Ascending aorta (tissue), 2 donors: Measurements from ENCODE around the gene HYKK. TPM values are rescaled to one million over a fixed set of nuclear protein-coding genes. Genes with fewer than 3 reads are reported as not detected.
"Not testable (repeated sequence)": the region's sequence is repeated elsewhere in the genome, so short reads cannot be mapped to it uniquely, and the experiment has no call there.

ENCODE experiments used
- DNase-seq, 2 donors: peaks; one replicate each; pipeline ENCODE4 v3.0.0-alpha.2; 2019; ENCODE audit warnings: low spot score in 2 of 2
- H3K27ac ChIP-seq, 2 donors: fragments of 200-600 bp; sonication (generic); one replicate each; pipeline ENCODE4 v1.5.1; 2016 to 2017; ENCODE audit warnings: mild to moderate bottlenecking in 1 of 2
- H3K27me3 ChIP-seq: fragments of 200-600 bp; sonication (generic); one replicate; pipeline ENCODE4 v1.5.1; 2017
- H3K36me3 ChIP-seq, 2 donors: fragments of 200-600 bp; sonication (generic); one replicate each; pipeline ENCODE4 v1.5.1; 2016
- H3K4me1 ChIP-seq, 2 donors: fragments of 200-600 bp; sonication (generic); one replicate each; pipeline ENCODE4 v1.5.1; 2016 to 2017; ENCODE audit warnings: mild to moderate bottlenecking in 1 of 2
- H3K4me3 ChIP-seq, 2 donors: fragments of 200-600 bp; sonication (generic); one replicate each; pipeline ENCODE4 v1.5.1; 2016 to 2017; ENCODE audit warnings: mild to moderate bottlenecking in 1 of 2
- H3K9me3 ChIP-seq, 2 donors: fragments of 200-600 bp; sonication (generic); one replicate each; pipeline ENCODE4 v1.5.1; 2016
- CTCF ChIP-seq, 3 experiments: fragments of 200-600 bp in 2 of 3; fragments of 450-650 bp in 1 of 3; sonication (generic) in 2 of 3; IDR thresholded peaks; one replicate each; pipeline ENCODE4 v1.5.1; 2016 to 2019; ENCODE audit warnings: antibody characterized with exemption in 3 of 3, mild to moderate bottlenecking in 1 of 3, moderate library complexity in 1 of 3
- intact Hi-C: fragments of 100-400 bp; cut with DNase I; formaldehyde crosslinking; loops from one replicate; pipeline ENCODE4 v1.15.1; 2023
- total RNA-seq: library from RNA; depleted of rRNA; stranded (reverse); fragments of >200 nt; gene quantifications from one replicate; pipeline ENCODE4 v1.1.0, GENCODE V29; 2016

HYKK gene
- total RNA-seq, 1 donor from 2014 or later, result 9.0 TPM

- no peak for TF ChIP-seq CTCF (IDR thresholded peaks at IDR 0.05)
- intact Hi-C loops, result loop anchor here (5.0 kb wide), 1 partner anchor 361 kb away; the partner anchor contains the start of gene IDH3A
- no peak for DNase-seq
- Histone ChIP-seq H3K36me3 (no peaks in the 10 kb centered on the region), H3K9me3 (no peaks in the 10 kb centered on the region), H3K4me3 (peak overlapping the region; percentile 61 to 76), H3K27me3 (no peaks in the 10 kb centered on the region), H3K4me1 (peaks cover 0 to 4% of the 10 kb centered on the region in 2 donors), H3K27ac (no peak overlapping the region)
Observed at GRCh38 chr15:78508272-78508671, 895 bp downstream of the HYKK start.

GRCh38 chr15:78509726-78510312, 2.4 kb downstream of the HYKK start:
- Histone ChIP-seq H3K27me3 (no peaks in the 10 kb centered on the region), H3K27ac (no peak overlapping the region), H3K36me3 (no peaks in the 10 kb centered on the region), H3K9me3 (no peaks in the 10 kb centered on the region), H3K4me3 (no peak overlapping the region), H3K4me1 (peaks cover 0 to 4% of the 10 kb centered on the region in 2 donors)
- no peak for TF ChIP-seq CTCF (IDR thresholded peaks at IDR 0.05)
- intact Hi-C loops, result loop anchor here (5.0 kb wide), 1 partner anchor 363 kb away; the partner anchor contains the start of gene IDH3A
- no peak for DNase-seq

GRCh38 chr15:78520035-78520434, 12.7 kb downstream of the HYKK start:
- H3K4me1 ChIP-seq, H3K27ac ChIP-seq, H3K36me3 ChIP-seq, H3K9me3 ChIP-seq, H3K4me3 ChIP-seq, intact Hi-C loops, DNase-seq, H3K27me3 ChIP-seq: not testable (repeated sequence)

- no peak overlapping the region for H3K4me3 ChIP-seq
- no peaks in the 10 kb centered on the region for H3K4me1 ChIP-seq
- H3K27ac ChIP-seq, result no peak overlapping the region
- no peak for DNase-seq
- no peaks in the 10 kb centered on the region for H3K27me3 ChIP-seq
- H3K36me3 ChIP-seq, result peaks cover 0 to 5% of the 10 kb centered on the region in 2 donors
- intact Hi-C loops, result no loop called here
- no peak for TF ChIP-seq CTCF (IDR thresholded peaks at IDR 0.05)
- no peaks in the 10 kb centered on the region for H3K9me3 ChIP-seq
Observed at GRCh38 chr15:78524230-78524629, 16.9 kb downstream of the HYKK start.

- DNase-seq, result no peak
- Histone ChIP-seq H3K9me3 (no peaks in the 10 kb centered on the region), H3K4me3 (no peak overlapping the region), H3K4me1 (no peaks in the 10 kb centered on the region), H3K36me3 (peaks cover 0 to 5% of the 10 kb centered on the region in 2 donors), H3K27me3 (no peaks in the 10 kb centered on the region), H3K27ac (no peak overlapping the region)
- intact Hi-C loops, result no loop called here
- TF ChIP-seq CTCF (IDR thresholded peaks at IDR 0.05), result no peak
Observed at GRCh38 chr15:78527325-78527724, 19.9 kb downstream of the HYKK start.

- Histone ChIP-seq H3K4me1 (no peaks in the 10 kb centered on the region), H3K27me3 (no peaks in the 10 kb centered on the region), H3K36me3 (no peaks in the 10 kb centered on the region), H3K4me3 (no peak overlapping the region), H3K27ac (no peak overlapping the region), H3K9me3 (no peaks in the 10 kb centered on the region)
- no peak for DNase-seq
- intact Hi-C loops, result no loop called here
- TF ChIP-seq CTCF (IDR thresholded peaks at IDR 0.05), result no peak
Observed at GRCh38 chr15:78533331-78533730, 26.0 kb downstream of the HYKK start.
